B cell (primary cell): ENCODE measurements around the gene CDH18. TPM values are rescaled to one million over a fixed set of nuclear protein-coding genes. Genes with fewer than 3 reads are reported as not detected.

Experiments
- ATAC-seq: fragments of 200-7000 bp; cut with Tn5 transposase; one replicate; pipeline ENCODE4 v1.10.0; 2021; ENCODE audit warnings: low read depth, mild to moderate bottlenecking, moderate number of reproducible peaks, moderate library complexity
- CTCF ChIA-PET: fragments of 350-600 bp; sonication (Branson Sonifier 250); formaldehyde crosslinking; loops from one replicate; lab custom pipeline; 2021; ENCODE audit warnings: antibody characterized with exemption, inconsistent platforms; lab: Charles Lee
- POLR2A ChIA-PET: fragments of 350-600 bp; sonication (Branson Sonifier 250); formaldehyde crosslinking; loops from one replicate; lab custom pipeline; 2021; ENCODE audit warnings: antibody characterized with exemption; lab: Charles Lee
- DNase-seq: peaks from one replicate; pipeline ENCODE4 v3.0.0; 2013
- H2AFZ ChIP-seq: 2 replicates; pipeline ENCODE4 v1.6.1; 2012; ENCODE audit warnings: mild to moderate bottlenecking, low read depth, low read length; ENCODE audit not compliant: insufficient read depth, poor library complexity, severe bottlenecking
- H3K27ac ChIP-seq, 2 donors: 1 replicate in 1 of 2; 2 replicates in 1 of 2; pipeline ENCODE4 v1.5.1; 2012 to 2013; ENCODE audit warnings: low read length in 2 of 2, mild to moderate bottlenecking in 2 of 2, moderate library complexity in 1 of 2
- H3K27me3 ChIP-seq, 4 experiments: fragments of 200-600 bp in 1 of 4; sonication (generic) in 1 of 4; replicated peaks in 1 of 4; 1 replicate in 2 of 4; 2 replicates in 2 of 4; pipeline versions ENCODE4 v1.6.1 to v1.7.0; 2013 to 2016; ENCODE audit warnings: low read length in 3 of 4, mild to moderate bottlenecking in 2 of 4, mixed read lengths in 1 of 4, moderate library complexity in 1 of 4; ENCODE audit not compliant: insufficient read depth in 4 of 4, control insufficient read depth in 3 of 4; ENCODE audit errors: control extremely low read depth in 1 of 4
- H3K36me3 ChIP-seq, 2 experiments: replicated peaks in 1 of 2; 1 replicate in 1 of 2; 2 replicates in 1 of 2; pipeline versions ENCODE4 v1.6.1 to v1.7.1; 2013; ENCODE audit warnings: low read length in 1 of 2; ENCODE audit not compliant: insufficient read depth in 2 of 2, control insufficient read depth in 1 of 2; ENCODE audit errors: control extremely low read depth in 1 of 2, extremely low read depth in 1 of 2
- H3K4me1 ChIP-seq, 2 donors: fragments of 200-600 bp in 1 of 2; sonication (generic) in 1 of 2; 1 replicate in 1 of 2; 2 replicates in 1 of 2; pipeline versions ENCODE4 v1.5.1 to v1.6.1; 2013 to 2017; ENCODE audit warnings: low read length in 2 of 2; ENCODE audit not compliant: control insufficient read depth in 2 of 2, insufficient read depth in 2 of 2
- H3K4me2 ChIP-seq: replicated peaks from 2 replicates; pipeline ENCODE3; 2012; ENCODE audit warnings: mild to moderate bottlenecking, low read depth, low read length; ENCODE audit not compliant: poor library complexity, severe bottlenecking
- H3K4me3 ChIP-seq, 5 experiments: fragments of 200-600 bp in 1 of 5; sonication (generic) in 1 of 5; 1 replicate in 3 of 5; 2 replicates in 2 of 5; pipeline versions ENCODE4 v1.5.1 to v1.7.0; 2011 to 2016; ENCODE audit warnings: low read length in 4 of 5, mild to moderate bottlenecking in 4 of 5, low read depth in 2 of 5, control low read depth in 1 of 5, moderate library complexity in 1 of 5; ENCODE audit not compliant: insufficient read depth in 1 of 5; ENCODE audit errors: control extremely low read depth in 1 of 5, extremely low read depth in 1 of 5
- H3K79me2 ChIP-seq: fragments of 200-600 bp; sonication (generic); one replicate; pipeline ENCODE4 v1.6.0; 2016; ENCODE audit warnings: low read length; ENCODE audit not compliant: control insufficient read depth, insufficient read depth
- H3K9ac ChIP-seq: fragments of 200-600 bp; sonication (generic); 2 replicates; pipeline ENCODE4 v1.6.1; 2017; ENCODE audit warnings: mild to moderate bottlenecking, low read length, moderate library complexity
- H3K9me3 ChIP-seq, 3 donors: one replicate each; pipeline versions ENCODE4 v1.6.1 to v1.7.1; 2013; ENCODE audit warnings: low read length in 2 of 3; ENCODE audit not compliant: control insufficient read depth in 2 of 3, insufficient read depth in 1 of 3; ENCODE audit errors: control extremely low read depth in 1 of 3
- H4K20me1 ChIP-seq: 2 replicates; pipeline ENCODE4 v1.6.0; 2012; ENCODE audit warnings: mild to moderate bottlenecking, low read length; ENCODE audit not compliant: insufficient read depth, control insufficient read depth, poor library complexity, severe bottlenecking
- H3K27ac Mint-ChIP-seq: one replicate; pipeline ENCODE4 v1.8.0; 2021; ENCODE audit warnings: mixed read lengths
- H3K27me3 Mint-ChIP-seq: one replicate; pipeline ENCODE4 v1.8.0; 2021; ENCODE audit warnings: mixed read lengths
- H3K4me1 Mint-ChIP-seq: one replicate; pipeline ENCODE4 v1.8.0; 2021; ENCODE audit warnings: mixed read lengths
- H3K4me3 Mint-ChIP-seq: one replicate; pipeline ENCODE4 v1.8.0; 2021; ENCODE audit warnings: mixed read lengths
- H3K9me3 Mint-ChIP-seq: one replicate; pipeline ENCODE4 v1.8.0; 2022; ENCODE audit warnings: mixed read lengths; ENCODE audit not compliant: insufficient read depth
- EZH2 ChIP-seq: IDR thresholded peaks from 2 replicates; pipeline ENCODE4 v1.6.1; 2012; ENCODE audit warnings: borderline replicate concordance, low read depth, mild to moderate bottlenecking, moderate library complexity, low read length; ENCODE audit not compliant: insufficient read depth, poor library complexity, severe bottlenecking
- WGBS: methylation state at CpG from one replicate; pipeline ENCODE4 v1.1.5; 2013; ENCODE audit warnings: missing lambda C conversion rate; ENCODE audit not compliant: insufficient coverage; 5-methylcytosine and 5-hydroxymethylcytosine counted together
- intact Hi-C: fragments of 100-400 bp; cut with micrococcal nuclease; formaldehyde crosslinking; loops from one replicate; pipeline ENCODE4 v1.10.0; 2022
- polyA plus RNA-seq: library from polyadenylated mRNA; depleted of rRNA; stranded (reverse); fragments of >200 nt; gene quantifications from 2 replicates; pipeline ENCODE4 v1.2.3, GENCODE V29; 2012
- total RNA-seq, 2 donors: library from RNA; stranded (reverse); fragments of 120-200 nt in 1 of 2; gene quantifications; 1 replicate in 1 of 2; 2 replicates in 1 of 2; pipeline versions ENCODE4 v1.2.3 to v1.2.4, GENCODE V29; 2013 to 2022
- TF ChIP-seq, protein P1 (sequence below): fragments of 200-600 bp; IDR thresholded peaks from one replicate; pipeline ENCODE4 v1.8.0; 2022; ENCODE audit warnings: antibody characterized with exemption, mild to moderate bottlenecking

Gene CDH18
- total and polyA plus RNA-seq, 2 donors (not counting 1 experiment from before 2014, with no cell fraction given): not detected

DNA sequence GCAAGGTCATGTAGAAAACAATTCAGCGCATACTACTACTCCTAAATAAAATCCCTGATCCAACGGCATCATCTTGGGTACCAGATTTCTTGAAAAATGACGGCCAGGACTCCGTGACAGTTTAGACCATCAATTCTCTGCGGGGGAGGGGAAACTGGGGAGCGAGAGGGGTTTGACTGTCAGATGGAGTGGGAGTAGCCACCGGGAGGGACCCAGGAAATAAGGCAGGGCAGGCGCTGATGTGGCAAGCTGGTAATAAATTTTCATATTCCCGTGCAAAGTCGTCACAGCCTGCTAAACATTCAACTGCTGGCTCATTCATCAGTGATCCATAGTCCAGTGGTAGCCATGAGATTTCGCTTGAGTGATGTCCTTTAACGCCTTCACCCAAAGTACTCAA lies 457 bp upstream of the CDH18 start:
- Histone ChIP-seq H2AFZ (no peak overlapping the region), H3K36me3 (no peaks in the 10 kb centered on the region), H3K9me3 (peaks cover 0 to 7% (median 2%) of the 10 kb centered on the region in 3 donors), H4K20me1 (no peaks in the 10 kb centered on the region), H3K9ac (no peak overlapping the region), H3K27me3 (no peaks in the 10 kb centered on the region), H3K27ac (no peak overlapping the region), H3K4me1 (no peaks in the 10 kb centered on the region), H3K4me3 (no peak overlapping the region), H3K4me2 (no peak overlapping the region), H3K79me2 (no peaks in the 10 kb centered on the region)
- no peak for ATAC-seq
- intact Hi-C loops: no loop called here
- CTCF ChIA-PET: no interaction called here
- Mint-ChIP-seq H3K27ac (no peak overlapping the region), H3K4me1 (no peaks in the 10 kb centered on the region), H3K9me3 (no peaks in the 10 kb centered on the region), H3K27me3 (no peaks in the 10 kb centered on the region), H3K4me3 (no peak overlapping the region)
- 13% methylated on average over 6 of the region's 12 CpGs for WGBS
- POLR2A ChIA-PET: no interaction called here
- TF ChIP-seq EZH2: no peak
- TF ChIP-seq, protein P1, sequence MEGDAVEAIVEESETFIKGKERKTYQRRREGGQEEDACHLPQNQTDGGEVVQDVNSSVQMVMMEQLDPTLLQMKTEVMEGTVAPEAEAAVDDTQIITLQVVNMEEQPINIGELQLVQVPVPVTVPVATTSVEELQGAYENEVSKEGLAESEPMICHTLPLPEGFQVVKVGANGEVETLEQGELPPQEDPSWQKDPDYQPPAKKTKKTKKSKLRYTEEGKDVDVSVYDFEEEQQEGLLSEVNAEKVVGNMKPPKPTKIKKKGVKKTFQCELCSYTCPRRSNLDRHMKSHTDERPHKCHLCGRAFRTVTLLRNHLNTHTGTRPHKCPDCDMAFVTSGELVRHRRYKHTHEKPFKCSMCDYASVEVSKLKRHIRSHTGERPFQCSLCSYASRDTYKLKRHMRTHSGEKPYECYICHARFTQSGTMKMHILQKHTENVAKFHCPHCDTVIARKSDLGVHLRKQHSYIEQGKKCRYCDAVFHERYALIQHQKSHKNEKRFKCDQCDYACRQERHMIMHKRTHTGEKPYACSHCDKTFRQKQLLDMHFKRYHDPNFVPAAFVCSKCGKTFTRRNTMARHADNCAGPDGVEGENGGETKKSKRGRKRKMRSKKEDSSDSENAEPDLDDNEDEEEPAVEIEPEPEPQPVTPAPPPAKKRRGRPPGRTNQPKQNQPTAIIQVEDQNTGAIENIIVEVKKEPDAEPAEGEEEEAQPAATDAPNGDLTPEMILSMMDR: no peak
- DNase-seq: no peak

- H3K4me1 Mint-ChIP-seq: no peaks in the 10 kb centered on the region
- no peak overlapping the region for H3K4me3 Mint-ChIP-seq
- DNase-seq: no peak
- TF ChIP-seq, protein P1: no peak
- no peak for TF ChIP-seq EZH2
- peaks cover 0 to 7% (median 2%) of the 10 kb centered on the region in 3 donors for H3K9me3 ChIP-seq
- POLR2A ChIA-PET: no interaction called here
- no peak overlapping the region for H2AFZ ChIP-seq
- no peaks in the 10 kb centered on the region for H3K36me3 ChIP-seq
- intact Hi-C loops: no loop called here
- H3K27ac ChIP-seq: no peak overlapping the region
- no peak for ATAC-seq
- no CpG with 5 or more reads among the region's 2 CpGs for WGBS
- H3K27ac Mint-ChIP-seq: no peak overlapping the region
- CTCF ChIA-PET: no interaction called here
- H3K79me2 ChIP-seq: no peaks in the 10 kb centered on the region
- H4K20me1 ChIP-seq: no peaks in the 10 kb centered on the region
- H3K4me1 ChIP-seq: no peaks in the 10 kb centered on the region
- H3K4me2 ChIP-seq: no peak overlapping the region
- H3K9me3 Mint-ChIP-seq: no peaks in the 10 kb centered on the region
- H3K27me3 Mint-ChIP-seq: no peaks in the 10 kb centered on the region
- no peaks in the 10 kb centered on the region for H3K27me3 ChIP-seq
- H3K9ac ChIP-seq: no peak overlapping the region
- no peak overlapping the region for H3K4me3 ChIP-seq
Measured at GRCh38 chr5:19986806-19987205, 1.2 kb downstream of the CDH18 start.
